GM12878 (cell line): ENCODE measurements around the gene IDS. TPM values are rescaled to one million over a fixed set of nuclear protein-coding genes. Genes with fewer than 3 reads are reported as not detected.

Experiments
- ATAC-seq: fragments of 200-7000 bp; cut with Tn5 transposase; 3 replicates; pipeline ENCODE4 v1.9.1; 2020; ENCODE audit warnings: mild to moderate bottlenecking, moderate library complexity
- BruUV-seq: library from RNA; stranded (reverse); fragments of 400-500 nt; replicated peaks from 2 replicates; lab custom pipeline; 2021; lab: Mats Ljungman, UMichigan
- CTCF ChIA-PET: fragments of 300-600 bp; sonication (Branson Sonifier 250); formaldehyde crosslinking; extraction: SDS; loops from one replicate; lab custom pipeline; 2021; ENCODE audit warnings: inconsistent platforms; lab: Yijun Ruan, JAX
- POLR2A ChIA-PET: fragments of 350-600 bp; formaldehyde crosslinking; extraction: SDS; loops from one replicate; lab custom pipeline; 2021; ENCODE audit warnings: inconsistent platforms; lab: Charles Lee
- RAD21 ChIA-PET: fragments of 300-600 bp; sonication (Branson Sonifier 250); formaldehyde crosslinking; loops from one replicate; lab custom pipeline; 2023; ENCODE audit warnings: antibody characterized with exemption; ENCODE audit not compliant: unreplicated experiment; lab: Charles Lee
- SMC1A ChIA-PET: fragments of 300-600 bp; sonication (Branson Sonifier 250); formaldehyde crosslinking; loops from one replicate; lab custom pipeline; 2023; ENCODE audit not compliant: unreplicated experiment, uncharacterized antibody; lab: Charles Lee
- DNase-seq: peaks from one replicate; pipeline ENCODE4 v3.0.0-alpha.2; 2011; ENCODE audit warnings: low read depth, low spot score
- FAIRE-seq: peaks from 3 replicates; lab custom pipeline; 2011; peaks lifted over from hg19 to GRCh38; lab: Jason Lieb, UNC
- H2AFZ ChIP-seq: 2 replicates; pipeline ENCODE4 v1.6.0; 2011; ENCODE audit warnings: low read depth, low read length, control low read depth; ENCODE audit not compliant: control insufficient read depth
- H3K27ac ChIP-seq: 2 replicates; pipeline ENCODE4 v1.5.1; 2011; ENCODE audit warnings: control low read depth; ENCODE audit not compliant: control insufficient read depth, insufficient read depth
- H3K27me3 ChIP-seq, 2 experiments: replicated peaks in 1 of 2; 2 replicates each; pipeline versions ENCODE4 v1.6.0 to v1.6.1; 2011; ENCODE audit warnings: low read length in 1 of 2; ENCODE audit not compliant: control insufficient read depth in 2 of 2, insufficient read depth in 2 of 2
- H3K36me3 ChIP-seq, 2 experiments: 2 replicates each; pipeline ENCODE4 v1.5.1; 2011; ENCODE audit warnings: low read length in 1 of 2; ENCODE audit not compliant: control insufficient read depth in 2 of 2, insufficient read depth in 2 of 2
- H3K4me1 ChIP-seq: 2 replicates; pipeline ENCODE4 v1.6.1; 2011; ENCODE audit warnings: mild to moderate bottlenecking, low read length, moderate library complexity, mixed read lengths; ENCODE audit not compliant: control insufficient read depth, insufficient read depth
- H3K4me2 ChIP-seq: 2 replicates; pipeline ENCODE4 v1.6.0; 2011; ENCODE audit warnings: control low read depth; ENCODE audit not compliant: control insufficient read depth, insufficient read depth
- H3K4me3 ChIP-seq: fragments of 200-600 bp; sonication (generic); 2 replicates; pipeline ENCODE4 v1.5.1; 2016
- H3K79me2 ChIP-seq: 2 replicates; pipeline ENCODE4 v1.6.0; 2011; ENCODE audit warnings: low read length; ENCODE audit not compliant: control insufficient read depth, insufficient read depth
- H3K9ac ChIP-seq: 2 replicates; pipeline ENCODE4 v1.8.0; 2011; ENCODE audit warnings: low read length, control low read depth, mixed read lengths; ENCODE audit not compliant: control insufficient read depth, insufficient read depth
- H3K9me3 ChIP-seq: replicated peaks from 3 replicates; pipeline ENCODE4 v1.5.1; 2011; ENCODE audit warnings: mild to moderate bottlenecking, low read length; ENCODE audit not compliant: control insufficient read depth, insufficient read depth
- H4K20me1 ChIP-seq: 2 replicates; pipeline ENCODE4 v1.6.0; 2011; ENCODE audit not compliant: control insufficient read depth, insufficient read depth
- ATF7 ChIP-seq: fragments of 450-650 bp; IDR thresholded peaks from 2 replicates; pipeline ENCODE4 v1.6.1; 2016; ENCODE audit warnings: low read depth, mild to moderate bottlenecking
- CBX3 ChIP-seq: fragments of 200-600 bp; sonication (generic); IDR thresholded peaks from 2 replicates; pipeline ENCODE4 v1.6.1; 2016; ENCODE audit warnings: low read depth, borderline replicate concordance
- CEBPZ ChIP-seq: fragments of 150-350 bp; IDR thresholded peaks from 2 replicates; pipeline ENCODE4 v1.6.1; 2016; ENCODE audit warnings: low read depth, low read length
- CHD2 ChIP-seq: IDR thresholded peaks from 2 replicates; pipeline ENCODE4 v1.6.1; 2011; ENCODE audit warnings: low read depth, low read length, improper control_type of control experiment, borderline replicate concordance
- KAT2A ChIP-seq: conservative IDR thresholded peaks from 2 replicates; pipeline ENCODE4 v1.6.1; 2011; ENCODE audit warnings: low read depth, low read length; ENCODE audit not compliant: control insufficient read depth
- NR2C2 ChIP-seq: IDR thresholded peaks from 2 replicates; pipeline ENCODE4 v1.6.1; 2011; ENCODE audit warnings: borderline replicate concordance, low read depth; ENCODE audit not compliant: control insufficient read depth, insufficient read length
- RELB ChIP-seq: fragments of 450-650 bp; IDR thresholded peaks from 2 replicates; pipeline ENCODE4 v1.6.1; 2017; ENCODE audit warnings: low read depth, mild to moderate bottlenecking, moderate library complexity
- SMARCA5 ChIP-seq: fragments of 450-650 bp; IDR thresholded peaks from 2 replicates; pipeline ENCODE4 v1.6.1; 2017; ENCODE audit warnings: mild to moderate bottlenecking
- USF2 ChIP-seq: IDR thresholded peaks from 2 replicates; pipeline ENCODE4 v1.6.1; 2011; ENCODE audit warnings: low read depth, low read length, improper control_type of control experiment, borderline replicate concordance
- WGBS: methylation state at CpG from one replicate; pipeline ENCODE4 v1.1.6; 2016; ENCODE audit warnings: low lambda C conversion rate; ENCODE audit not compliant: insufficient replicate concordance, insufficient coverage; ENCODE audit errors: missing lambda C conversion rate; 5-methylcytosine and 5-hydroxymethylcytosine counted together
- in situ Hi-C: fragments of 300-500 bp; cut with MboI; formaldehyde crosslinking; loops from 9 replicates; pipeline ENCODE4 v1.14.3; 2018; ENCODE audit warnings: mixed read lengths
- intact Hi-C: fragments of 100-400 bp; cut with micrococcal nuclease; formaldehyde crosslinking; loops from one replicate; pipeline ENCODE4 v1.14.2; 2022; ENCODE audit not compliant: unreplicated experiment
- polyA plus RNA-seq, 11 experiments: library from polyadenylated mRNA; depleted of rRNA in 4 of 11; unstranded in 6 of 11; stranded (reverse) in 5 of 11; fragments of >200 nt; fragmentation: Nextera tagmentation in 4 of 11; fragmentation: Illumina TruSeq in 1 of 11; extraction: Ambion mirVana in 4 of 11; extraction: Trizol in 1 of 11; gene quantifications; 1 replicate in 1 of 11; 2 replicates in 10 of 11; pipeline versions ENCODE4 v1.2.1 to v1.2.3, GENCODE V29; 2011 to 2016; ENCODE audit warnings: inconsistent platforms in 2 of 11, missing spikeins in 2 of 11, low read depth in 1 of 11
- total RNA-seq, 4 experiments: library from RNA; depleted of rRNA in 3 of 4; stranded (reverse); fragments of >200 nt in 3 of 4; fragmentation: Illumina TruSeq in 1 of 4; extraction: Trizol in 1 of 4; gene quantifications; 2 replicates each; pipeline versions ENCODE4 v1.2.1 to v1.2.3, GENCODE V29; 2013 to 2021

Gene IDS
- total and polyA plus RNA-seq, 10 of the 15 experiments (the other 5 are each of a cell fraction or from before 2014, with no cell fraction given) = 6.1 to 79.1 (median 51.7) TPM

- Histone ChIP-seq H3K27ac (no peak overlapping the region), H3K9ac (no peak overlapping the region), H3K36me3 (no peaks in the 10 kb centered on the region), H3K4me1 (no peaks in the 10 kb centered on the region), H3K79me2 (no peaks in the 10 kb centered on the region), H3K4me3 (no peak overlapping the region), H3K4me2 (no peak overlapping the region), H2AFZ (no peak overlapping the region), H3K9me3 (no peaks in the 10 kb centered on the region), H3K27me3 (no peaks in the 10 kb centered on the region; a peak in 1 of 4 replicates), H4K20me1 (no peaks in the 10 kb centered on the region)
- ChIA-PET POLR2A (no interaction called here), RAD21 (interaction anchor here (1.0 to 3.2 kb wide), 2 partner anchors 585 to 1336 kb away, joined by 3 to 13 read pairs; no protein-coding TSS in a partner anchor), CTCF (interaction anchor here (6.2 kb wide), 1 partner anchor 1420 kb away, joined by 59 read pairs; no protein-coding TSS in a partner anchor), SMC1A (interaction anchor here (0.6 to 2.2 kb wide), 7 partner anchors 9 to 1419 kb away, joined by 3 to 13 read pairs (median 5); no protein-coding TSS in a partner anchor)
- in situ Hi-C loops (no loop called here), intact Hi-C loops (no loop called here)
- DNase-seq (no peak), FAIRE-seq (no peak), ATAC-seq (no peak)
- no peak for TF ChIP-seq ATF7
- TF ChIP-seq NR2C2 = no peak
- TF ChIP-seq CHD2 = no peak
- TF ChIP-seq KAT2A = no peak
- no peak for TF ChIP-seq SMARCA5
- no peak for TF ChIP-seq RELB
- no peak for TF ChIP-seq USF2
- TF ChIP-seq CBX3 = no peak
- TF ChIP-seq CEBPZ = no peak
- no TSS peak for BruUV-seq
- WGBS = 7% methylated on average over 5 of the region's 5 CpGs
These were observed 35.7 kb downstream of the IDS start for GRCh38 chrX:149469406-149469805.
